Activated T-cell treated with anti-CD3 and anti-CD28 coated beads, Interleukin-2, amount 50 U/mL, for 24 hours (primary cell): ENCODE measurements around the gene RASAL2.

ENCODE experiments used
- DNase-seq: peaks from one replicate; pipeline ENCODE4 v3.0.0-alpha.2; 2020
- H3K27ac Mint-ChIP-seq: 2 replicates; pipeline ENCODE4 v1.8.0; 2020; ENCODE audit warnings: mild to moderate bottlenecking, mixed read lengths
- H3K27me3 Mint-ChIP-seq: 2 replicates; pipeline ENCODE4 v1.8.0; 2020; ENCODE audit warnings: mixed read lengths
- H3K36me3 Mint-ChIP-seq: 2 replicates; pipeline ENCODE4 v1.8.0; 2020; ENCODE audit warnings: low read depth, mixed read lengths
- H3K4me1 Mint-ChIP-seq: 2 replicates; pipeline ENCODE4 v1.8.0; 2020; ENCODE audit warnings: low read depth, mixed read lengths
- H3K4me3 Mint-ChIP-seq: 2 replicates; pipeline ENCODE4 v1.8.0; 2020; ENCODE audit warnings: mild to moderate bottlenecking, moderate library complexity, mixed read lengths
- H3K9me3 Mint-ChIP-seq: 2 replicates; pipeline ENCODE4 v1.8.0; 2020; ENCODE audit warnings: mixed read lengths

Gene RASAL2

GRCh38 chr1:178408871-178409270 is 315.0 kb downstream of the RASAL2 start:
- Mint-ChIP-seq H3K27ac (no peak overlapping the region), H3K4me3 (no peak overlapping the region), H3K27me3 (peaks cover 12% of the 10 kb centered on the region), H3K4me1 (no peaks in the 10 kb centered on the region), H3K36me3 (no peaks in the 10 kb centered on the region), H3K9me3 (no peaks in the 10 kb centered on the region)
- DNase-seq: no peak

GRCh38 chr1:178409541-178409940 is 315.6 kb downstream of the RASAL2 start:
- H3K27ac Mint-ChIP-seq: no peak overlapping the region
- H3K36me3 Mint-ChIP-seq: no peaks in the 10 kb centered on the region
- H3K9me3 Mint-ChIP-seq: no peaks in the 10 kb centered on the region
- DNase-seq: no peak
- H3K4me3 Mint-ChIP-seq: no peak overlapping the region
- peaks cover 12% of the 10 kb centered on the region for H3K27me3 Mint-ChIP-seq
- H3K4me1 Mint-ChIP-seq: no peaks in the 10 kb centered on the region

- Mint-ChIP-seq H3K9me3 (no peaks in the 10 kb centered on the region), H3K4me1 (no peaks in the 10 kb centered on the region), H3K27ac (no peak overlapping the region), H3K36me3 (no peaks in the 10 kb centered on the region), H3K27me3 (peaks cover 12% of the 10 kb centered on the region), H3K4me3 (no peak overlapping the region)
- no peak for DNase-seq
These were observed 318.0 kb downstream of the RASAL2 start for GRCh38 chr1:178411756-178412399.

GRCh38 chr1:178412400-178412770 is 318.5 kb downstream of the RASAL2 start:
- Mint-ChIP-seq H3K4me3 (no peak overlapping the region), H3K27ac (no peak overlapping the region), H3K36me3 (no peaks in the 10 kb centered on the region), H3K4me1 (no peaks in the 10 kb centered on the region), H3K27me3 (peaks cover 12% of the 10 kb centered on the region), H3K9me3 (no peaks in the 10 kb centered on the region)
- DNase-seq: no peak

GRCh38 chr1:178417858-178418257 is 324.0 kb downstream of the RASAL2 start:
- no peaks in the 10 kb centered on the region for H3K9me3 Mint-ChIP-seq
- H3K4me1 Mint-ChIP-seq: no peaks in the 10 kb centered on the region
- no peak overlapping the region for H3K4me3 Mint-ChIP-seq
- DNase-seq: no peak
- H3K27me3 Mint-ChIP-seq: no peaks in the 10 kb centered on the region
- no peaks in the 10 kb centered on the region for H3K36me3 Mint-ChIP-seq
- no peak overlapping the region for H3K27ac Mint-ChIP-seq

GRCh38 chr1:178418284-178418955 is 324.5 kb downstream of the RASAL2 start:
- Mint-ChIP-seq H3K27me3 (no peaks in the 10 kb centered on the region), H3K9me3 (no peaks in the 10 kb centered on the region), H3K4me3 (no peak overlapping the region), H3K36me3 (no peaks in the 10 kb centered on the region), H3K27ac (no peak overlapping the region), H3K4me1 (no peaks in the 10 kb centered on the region)
- no peak for DNase-seq

- Mint-ChIP-seq H3K27ac (no peak overlapping the region), H3K4me1 (no peaks in the 10 kb centered on the region), H3K4me3 (no peak overlapping the region), H3K9me3 (no peaks in the 10 kb centered on the region), H3K36me3 (no peaks in the 10 kb centered on the region), H3K27me3 (peaks cover 1% of the 10 kb centered on the region)
- DNase-seq: no peak
These were observed 340.5 kb downstream of the RASAL2 start for GRCh38 chr1:178434360-178434759.

GRCh38 chr1:178434899-178435435 is 341.1 kb downstream of the RASAL2 start:
- Mint-ChIP-seq H3K9me3 (no peaks in the 10 kb centered on the region), H3K27ac (no peak overlapping the region), H3K27me3 (no peaks in the 10 kb centered on the region), H3K36me3 (no peaks in the 10 kb centered on the region), H3K4me3 (no peak overlapping the region), H3K4me1 (no peaks in the 10 kb centered on the region)
- DNase-seq: no peak

GRCh38 chr1:178436899-178437298 is 343.0 kb downstream of the RASAL2 start:
- H3K4me1 Mint-ChIP-seq: no peaks in the 10 kb centered on the region
- no peak overlapping the region for H3K27ac Mint-ChIP-seq
- H3K4me3 Mint-ChIP-seq: no peak overlapping the region
- H3K9me3 Mint-ChIP-seq: no peaks in the 10 kb centered on the region
- no peaks in the 10 kb centered on the region for H3K36me3 Mint-ChIP-seq
- DNase-seq: no peak
- H3K27me3 Mint-ChIP-seq: no peaks in the 10 kb centered on the region

- H3K4me3 Mint-ChIP-seq: no peak overlapping the region
- H3K27me3 Mint-ChIP-seq: peaks cover 7% of the 10 kb centered on the region
- DNase-seq: no peak
- H3K4me1 Mint-ChIP-seq: no peaks in the 10 kb centered on the region
- H3K9me3 Mint-ChIP-seq: no peaks in the 10 kb centered on the region
- H3K36me3 Mint-ChIP-seq: no peaks in the 10 kb centered on the region
- H3K27ac Mint-ChIP-seq: no peak overlapping the region
These were observed 344.5 kb downstream of the RASAL2 start for GRCh38 chr1:178438432-178438831.

- Mint-ChIP-seq H3K27ac (no peak overlapping the region), H3K4me3 (no peak overlapping the region), H3K36me3 (no peaks in the 10 kb centered on the region), H3K27me3 (peaks cover 7% of the 10 kb centered on the region), H3K4me1 (no peaks in the 10 kb centered on the region), H3K9me3 (no peaks in the 10 kb centered on the region)
- no peak for DNase-seq
These were observed 349.0 kb downstream of the RASAL2 start for GRCh38 chr1:178442925-178443324.

- H3K27me3 Mint-ChIP-seq: no peaks in the 10 kb centered on the region
- DNase-seq: no peak
- no peaks in the 10 kb centered on the region for H3K36me3 Mint-ChIP-seq
- no peak overlapping the region for H3K27ac Mint-ChIP-seq
- H3K4me1 Mint-ChIP-seq: no peaks in the 10 kb centered on the region
- no peak overlapping the region for H3K4me3 Mint-ChIP-seq
- H3K9me3 Mint-ChIP-seq: no peaks in the 10 kb centered on the region
These were observed 357.0 kb downstream of the RASAL2 start for GRCh38 chr1:178450871-178451270.

- Mint-ChIP-seq H3K4me1 (no peaks in the 10 kb centered on the region), H3K27ac (no peak overlapping the region), H3K36me3 (no peaks in the 10 kb centered on the region), H3K27me3 (no peaks in the 10 kb centered on the region), H3K9me3 (no peaks in the 10 kb centered on the region), H3K4me3 (no peak overlapping the region)
- DNase-seq: no peak
These were observed 357.6 kb downstream of the RASAL2 start for GRCh38 chr1:178451529-178451928.

- Mint-ChIP-seq H3K4me3 (no peak overlapping the region), H3K27ac (no peak overlapping the region), H3K4me1 (no peaks in the 10 kb centered on the region), H3K36me3 (no peaks in the 10 kb centered on the region), H3K27me3 (no peaks in the 10 kb centered on the region), H3K9me3 (no peaks in the 10 kb centered on the region)
- no peak for DNase-seq
These were observed 358.1 kb downstream of the RASAL2 start for GRCh38 chr1:178452013-178452412.

- Mint-ChIP-seq H3K4me3 (no peak overlapping the region), H3K4me1 (no peaks in the 10 kb centered on the region), H3K27me3 (no peaks in the 10 kb centered on the region), H3K27ac (no peak overlapping the region), H3K36me3 (no peaks in the 10 kb centered on the region), H3K9me3 (no peaks in the 10 kb centered on the region)
- no peak for DNase-seq
These were observed 362.6 kb downstream of the RASAL2 start for GRCh38 chr1:178456472-178456871.
